Measurements from ENCODE around the gene SLC41A2. TPM values are rescaled to one million over a fixed set of nuclear protein-coding genes. Genes with fewer than 3 reads are reported as not detected.

SLC41A2 gene
- total RNA-seq, 6 experiments from 2014 or later: 64.1 to 115 (median 99.2) TPM

GRCh38 chr12:104929368-104929767 is 28.7 kb downstream of the SLC41A2 start:
- Histone ChIP-seq H3K36me3 (peaks cover 0 to 8% (median 0%) of the 10 kb centered on the region in 4 donors), H3K27me3 (no peaks in the 10 kb centered on the region), H3K4me3 (no peak overlapping the region), H3K27ac (no peak overlapping the region), H3K9me3 (no peaks in the 10 kb centered on the region), H3K4me1 (peaks cover 0 to 11% (median 4%) of the 10 kb centered on the region in 4 donors)
- ATAC-seq (peak in 2 of 4 donors; percentile 35 to 50), DNase-seq (no peak)
- WGBS (ENCODE audit: insufficient coverage, low coverage, low lambda C conversion rate, missing lambda C conversion rate): 50% methylated on average over 2 of the region's 2 CpGs
- TF ChIP-seq CTCF (IDR thresholded peaks at IDR 0.05) (no peak), POLR2A (IDR thresholded peaks at IDR 0.05) (no peak)
- intact Hi-C loops (cut with DNase I): no loop called here

- TF ChIP-seq POLR2A (IDR thresholded peaks at IDR 0.05): no peak
- DNase-seq: no peak
- Histone ChIP-seq H3K9me3 (no peaks in the 10 kb centered on the region), H3K36me3 (peaks cover 0 to 8% (median 0%) of the 10 kb centered on the region in 4 donors), H3K27me3 (no peaks in the 10 kb centered on the region), H3K4me3 (no peak overlapping the region), H3K27ac (no peak overlapping the region), H3K4me1 (peaks cover 0 to 11% (median 4%) of the 10 kb centered on the region in 4 donors)
- intact Hi-C loops (cut with DNase I): no loop called here
- WGBS (ENCODE audit: insufficient coverage, low coverage, low lambda C conversion rate, missing lambda C conversion rate): 92% methylated on average over 7 of the region's 7 CpGs
- no peak for ATAC-seq
Observed at GRCh38 chr12:104928036-104928745, 29.9 kb downstream of the SLC41A2 start.

GRCh38 chr12:104925501-104925900 is 32.6 kb downstream of the SLC41A2 start:
- Histone ChIP-seq H3K27ac (no peak overlapping the region), H3K9me3 (no peaks in the 10 kb centered on the region), H3K4me1 (peaks cover 0 to 5% (median 0%) of the 10 kb centered on the region in 4 donors), H3K36me3 (peaks cover 0 to 8% (median 0%) of the 10 kb centered on the region in 4 donors), H3K4me3 (no peak overlapping the region), H3K27me3 (no peaks in the 10 kb centered on the region)
- DNase-seq (no peak), ATAC-seq (no peak)
- intact Hi-C loops (cut with DNase I): no loop called here
- 82% methylated on average over 3 of the region's 7 CpGs for WGBS (ENCODE audit: insufficient coverage, low coverage, low lambda C conversion rate, missing lambda C conversion rate)
- TF ChIP-seq POLR2A (IDR thresholded peaks at IDR 0.05): no peak
- TF ChIP-seq CTCF (IDR thresholded peaks at IDR 0.05): no peak

- no peaks in the 10 kb centered on the region for H3K9me3 ChIP-seq
- H3K4me3 ChIP-seq: no peak overlapping the region
- no peaks in the 10 kb centered on the region for H3K27me3 ChIP-seq
- intact Hi-C loops (cut with DNase I): no loop called here
- peaks cover 0 to 3% (median 0%) of the 10 kb centered on the region in 4 donors for H3K36me3 ChIP-seq
- DNase-seq: no peak
- no peaks in the 10 kb centered on the region for H3K4me1 ChIP-seq
- H3K27ac ChIP-seq: no peak overlapping the region
- ATAC-seq: no peak
- TF ChIP-seq CTCF (IDR thresholded peaks at IDR 0.05): no peak
- no peak for TF ChIP-seq POLR2A (IDR thresholded peaks at IDR 0.05)
Observed at GRCh38 chr12:104921340-104921739, 36.8 kb downstream of the SLC41A2 start.

- no peak for TF ChIP-seq POLR2A (IDR thresholded peaks at IDR 0.05)
- no peak for TF ChIP-seq CTCF (IDR thresholded peaks at IDR 0.05)
- Histone ChIP-seq H3K27ac (no peak overlapping the region), H3K4me1 (no peaks in the 10 kb centered on the region), H3K27me3 (no peaks in the 10 kb centered on the region), H3K4me3 (no peak overlapping the region), H3K36me3 (peaks cover 0 to 4% (median 0%) of the 10 kb centered on the region in 4 donors), H3K9me3 (no peaks in the 10 kb centered on the region)
- DNase-seq (no peak), ATAC-seq (no peak)
- intact Hi-C loops (cut with DNase I): no loop called here
- WGBS (ENCODE audit: insufficient coverage, low coverage, low lambda C conversion rate, missing lambda C conversion rate): 91% methylated on average over 4 of the region's 4 CpGs
Observed at GRCh38 chr12:104911942-104912341, 46.1 kb downstream of the SLC41A2 start.
